ENCODE measurements around the gene CCDC24. TPM values are rescaled to one million over a fixed set of nuclear protein-coding genes. Genes with fewer than 3 reads are reported as not detected.
A peak's percentile ranks its signal among the peaks of the same experiment; 100 is the strongest.

The CCDC24 gene
- polyA plus RNA-seq, 3 donors = 1.1 to 3.0 (median 1.9) TPM

DNA sequence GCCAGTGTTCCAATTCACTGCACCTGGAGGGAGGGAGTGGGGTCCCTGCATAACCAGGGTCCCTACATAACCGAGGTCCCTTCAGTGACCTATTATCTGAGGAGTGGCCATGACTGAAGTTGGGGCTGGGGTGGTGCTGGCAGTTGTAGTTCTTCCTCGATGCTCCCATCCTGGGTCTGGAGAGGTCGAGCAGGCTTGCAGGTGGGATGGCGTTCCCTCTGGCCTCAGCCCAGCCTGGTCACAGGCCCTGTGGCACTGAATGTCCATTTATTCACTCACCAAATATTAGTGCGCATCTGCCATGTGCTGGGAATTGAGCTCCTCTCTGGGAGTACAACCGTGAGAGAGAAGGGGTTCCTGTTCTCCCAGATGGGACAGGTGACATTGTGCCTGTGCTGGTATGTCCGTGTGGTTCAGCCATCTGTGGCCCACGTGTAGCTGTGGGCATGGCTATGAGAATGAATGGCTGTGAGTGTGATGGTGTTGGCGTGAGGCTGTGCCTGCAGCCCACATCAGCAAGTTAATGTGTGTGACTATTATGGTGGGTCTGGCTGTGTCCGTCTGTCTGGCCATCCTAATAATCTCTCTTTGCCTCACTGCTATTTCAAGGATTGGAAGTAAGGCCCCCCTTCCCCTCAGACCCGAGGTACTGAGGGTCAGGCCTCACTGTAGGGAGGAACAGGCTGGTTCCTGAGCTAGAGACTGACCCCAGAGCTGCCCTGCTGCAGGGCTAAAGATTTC, 43.7 kb downstream of the CCDC24 start:
- Histone ChIP-seq H3K9me3 (replicated peaks in 1 of 2; ENCODE audit: control insufficient read depth in 1 of 2, insufficient read depth in 1 of 2, low read length in 2 of 2) (no peaks in the 10 kb centered on the region), H3K27ac (ENCODE audit: low read depth in 1 of 2, low read length in 2 of 2) (no peak overlapping the region), H4K20me1 (ENCODE audit: insufficient read depth, low read length) (no peaks in the 10 kb centered on the region), H2AFZ (ENCODE audit: insufficient read depth, low read depth, low read length, poor library complexity, severe bottlenecking) (no peak overlapping the region), H3K79me2 (ENCODE audit: insufficient read depth, low read length) (no peaks in the 10 kb centered on the region), H3K9ac (ENCODE audit: insufficient read depth, low read length, poor library complexity, severe bottlenecking) (no peak overlapping the region), H3K36me3 (replicated peaks in 1 of 2; ENCODE audit: control insufficient read depth in 1 of 2, insufficient read depth in 2 of 2, low read length in 2 of 2) (no peaks in the 10 kb centered on the region), H3K4me2 (replicated peaks; ENCODE audit: extremely low read depth, low read length, poor library complexity, severe bottlenecking) (no peak overlapping the region), H3K4me3 (replicated peaks in 1 of 3; ENCODE audit: low read depth in 2 of 3, low read length in 3 of 3) (no peak overlapping the region), H3K27me3 (ENCODE audit: control insufficient read depth in 2 of 2, insufficient read depth in 2 of 2, low read length in 2 of 2) (peaks cover 2 to 25% of the 10 kb centered on the region in 2 donors), H3K4me1 (ENCODE audit: control insufficient read depth in 1 of 2, insufficient read depth in 2 of 2, low read length in 2 of 2) (peaks cover 8 to 12% of the 10 kb centered on the region in 2 donors)
- Mint-ChIP-seq H3K9me3 (peaks cover 0 to 4% (median 0%) of the 10 kb centered on the region in 7 donors), H3K4me1 (peaks cover 7% of the 10 kb centered on the region), H3K36me3 (peaks cover 0 to 2% of the 10 kb centered on the region in 2 donors), H3K27ac (no peak overlapping the region), H3K4me3 (no peak overlapping the region), H3K27me3 (ENCODE audit: low read depth in 3 of 3) (peaks cover 20 to 30% (median 26%) of the 10 kb centered on the region in 3 donors)
- TF ChIP-seq CTCF (IDR thresholded peaks at IDR 0.05) = no peak
- 94% methylated on average over 6 of the region's 11 CpGs for WGBS (ENCODE audit: insufficient coverage)
- intact Hi-C loops (cut with micrococcal nuclease) = loop anchor here in 1 of 2 donors (10.0 kb wide), 1 partner anchor 270 kb away; no protein-coding TSS in a partner anchor
- no peak for DNase-seq

DNA sequence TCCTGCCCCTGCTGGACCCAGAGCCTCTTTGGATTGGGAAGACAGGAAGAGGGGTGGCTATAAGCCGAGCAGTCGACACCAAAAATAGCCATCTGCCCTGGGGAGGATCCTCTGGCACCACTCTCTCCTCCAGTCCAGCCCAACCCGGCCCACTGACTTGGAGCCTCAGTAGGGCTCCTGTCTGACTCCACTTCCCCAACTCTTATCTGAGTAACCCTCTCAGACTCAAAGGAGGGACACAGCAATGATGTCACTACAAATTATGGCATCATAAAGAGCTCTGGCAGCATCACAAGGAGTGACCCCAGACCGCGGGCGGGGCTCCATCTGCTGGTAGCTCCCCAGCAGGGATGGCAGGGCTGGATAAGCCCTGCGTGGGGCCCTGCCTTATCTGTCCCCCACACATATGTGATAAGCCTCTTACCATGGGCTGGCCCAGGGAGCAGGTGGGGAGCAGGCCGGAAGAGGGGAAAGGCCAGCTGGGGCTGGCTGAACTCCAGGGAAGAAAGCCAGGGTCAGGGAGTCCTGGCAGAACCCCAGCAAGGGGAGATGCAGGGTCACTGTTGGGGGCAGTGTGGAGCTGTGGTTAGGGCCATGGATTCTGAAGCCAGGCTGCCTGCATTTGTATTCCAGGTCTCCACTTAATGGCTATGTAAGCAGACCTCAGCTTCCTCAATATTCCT, 44.5 kb downstream of the CCDC24 start:
- Histone ChIP-seq H3K79me2 (ENCODE audit: insufficient read depth, low read length) (no peaks in the 10 kb centered on the region), H2AFZ (ENCODE audit: insufficient read depth, low read depth, low read length, poor library complexity, severe bottlenecking) (no peak overlapping the region), H3K4me2 (replicated peaks; ENCODE audit: extremely low read depth, low read length, poor library complexity, severe bottlenecking) (no peak overlapping the region), H3K9me3 (replicated peaks in 1 of 2; ENCODE audit: control insufficient read depth in 1 of 2, insufficient read depth in 1 of 2, low read length in 2 of 2) (no peaks in the 10 kb centered on the region), H3K27me3 (ENCODE audit: control insufficient read depth in 2 of 2, insufficient read depth in 2 of 2, low read length in 2 of 2) (peaks cover 2 to 21% of the 10 kb centered on the region in 2 donors), H4K20me1 (ENCODE audit: insufficient read depth, low read length) (no peaks in the 10 kb centered on the region), H3K27ac (ENCODE audit: low read depth in 1 of 2, low read length in 2 of 2) (no peak overlapping the region), H3K4me3 (replicated peaks in 1 of 3; ENCODE audit: low read depth in 2 of 3, low read length in 3 of 3) (no peak overlapping the region), H3K4me1 (ENCODE audit: control insufficient read depth in 1 of 2, insufficient read depth in 2 of 2, low read length in 2 of 2) (peaks cover 6% of the 10 kb centered on the region in 2 donors), H3K9ac (ENCODE audit: insufficient read depth, low read length, poor library complexity, severe bottlenecking) (no peak overlapping the region), H3K36me3 (replicated peaks in 1 of 2; ENCODE audit: control insufficient read depth in 1 of 2, insufficient read depth in 2 of 2, low read length in 2 of 2) (no peaks in the 10 kb centered on the region)
- DNase-seq = no peak
- intact Hi-C loops (cut with micrococcal nuclease) = loop anchor here in 1 of 2 donors (2.0 to 10.0 kb wide), 2 partner anchors 31 to 271 kb away; no protein-coding TSS in a partner anchor
- Mint-ChIP-seq H3K4me1 (peaks cover 13% of the 10 kb centered on the region), H3K27me3 (ENCODE audit: low read depth in 3 of 3) (peaks cover 19 to 26% (median 25%) of the 10 kb centered on the region in 3 donors), H3K36me3 (peaks cover 0 to 2% of the 10 kb centered on the region in 2 donors), H3K27ac (peak overlapping the region in 2 of 7 donors; percentile 30 to 50), H3K4me3 (no peak overlapping the region), H3K9me3 (peaks cover 0 to 4% (median 0%) of the 10 kb centered on the region in 7 donors)
- TF ChIP-seq CTCF (IDR thresholded peaks at IDR 0.05) = no peak
- 76% methylated on average over 5 of the region's 8 CpGs for WGBS (ENCODE audit: insufficient coverage)

Measured in CD14-positive monocyte (primary cell).